Right atrium auricular region (tissue), 2 donors: ENCODE measurements around the gene CLIP1. TPM values are rescaled to one million over a fixed set of nuclear protein-coding genes. Genes with fewer than 3 reads are reported as not detected.

ENCODE experiments used
- DNase-seq: peaks from one replicate; pipeline ENCODE4 v3.0.0-alpha.2; 2019; ENCODE audit warnings: low spot score
- H3K27ac ChIP-seq, 2 donors: fragments of 200-600 bp; sonication (generic); 1 replicate in 1 of 2; 2 replicates in 1 of 2; pipeline ENCODE4 v1.5.1; 2016 to 2019
- H3K27me3 ChIP-seq, 2 donors: fragments of 200-600 bp; sonication (generic); one replicate each; pipeline versions ENCODE4 v1.5.1 to v1.6.0; 2017 to 2019
- H3K36me3 ChIP-seq: fragments of 200-600 bp; sonication (generic); one replicate; pipeline ENCODE4 v1.5.1; 2016
- H3K4me1 ChIP-seq, 2 donors: fragments of 200-600 bp; sonication (generic); one replicate each; pipeline versions ENCODE4 v1.5.1 to v1.6.0; 2017 to 2019
- H3K4me3 ChIP-seq, 2 donors: fragments of 200-600 bp; sonication (generic); 1 replicate in 1 of 2; 2 replicates in 1 of 2; pipeline ENCODE4 v1.5.1; 2017 to 2019; ENCODE audit warnings: mild to moderate bottlenecking in 1 of 2, moderate library complexity in 1 of 2
- H3K9me3 ChIP-seq, 2 donors: fragments of 200-600 bp; sonication (generic); one replicate each; pipeline ENCODE4 v1.5.1; 2019
- CTCF ChIP-seq, 2 donors: fragments of 200-600 bp; sonication (generic); IDR thresholded peaks; one replicate each; pipeline ENCODE4 v1.5.1; 2019; ENCODE audit warnings: antibody characterized with exemption in 2 of 2
- total RNA-seq, 2 donors: library from RNA; depleted of rRNA; stranded (reverse); fragments of >200 nt; gene quantifications; one replicate each; pipeline ENCODE4 v1.1.0, GENCODE V29; 2016

Gene CLIP1
- total RNA-seq, 2 donors from 2014 or later = 91.5 to 153 TPM

GRCh38 chr12:122327494-122328385, 94.7 kb downstream of the CLIP1 start:
- no peaks in the 10 kb centered on the region for H3K27me3 ChIP-seq
- H3K9me3 ChIP-seq = no peaks in the 10 kb centered on the region
- H3K36me3 ChIP-seq = peaks cover 67% of the 10 kb centered on the region
- no peaks in the 10 kb centered on the region for H3K4me1 ChIP-seq
- no peak overlapping the region for H3K27ac ChIP-seq
- no peak for TF ChIP-seq CTCF (IDR thresholded peaks at IDR 0.05)
- no peak for DNase-seq
- no peak overlapping the region for H3K4me3 ChIP-seq

GRCh38 chr12:122327014-122327413, 95.5 kb downstream of the CLIP1 start:
- H3K9me3 ChIP-seq = no peaks in the 10 kb centered on the region
- no peak overlapping the region for H3K27ac ChIP-seq
- no peak for DNase-seq
- TF ChIP-seq CTCF (IDR thresholded peaks at IDR 0.05) = no peak
- no peak overlapping the region for H3K4me3 ChIP-seq
- H3K27me3 ChIP-seq = no peaks in the 10 kb centered on the region
- H3K4me1 ChIP-seq = no peaks in the 10 kb centered on the region
- H3K36me3 ChIP-seq = peaks cover 70% of the 10 kb centered on the region

- DNase-seq = no peak
- no peak for TF ChIP-seq CTCF (IDR thresholded peaks at IDR 0.05)
- Histone ChIP-seq H3K4me1 (no peaks in the 10 kb centered on the region), H3K27me3 (no peaks in the 10 kb centered on the region), H3K4me3 (no peak overlapping the region), H3K36me3 (peaks cover 69% of the 10 kb centered on the region), H3K27ac (no peak overlapping the region), H3K9me3 (no peaks in the 10 kb centered on the region)
Measured at GRCh38 chr12:122326586-122326985, 95.9 kb downstream of the CLIP1 start.

- TF ChIP-seq CTCF (IDR thresholded peaks at IDR 0.05) = no peak
- Histone ChIP-seq H3K9me3 (no peaks in the 10 kb centered on the region), H3K27me3 (no peaks in the 10 kb centered on the region), H3K4me3 (no peak overlapping the region), H3K4me1 (peaks cover 0 to 9% of the 10 kb centered on the region in 2 donors), H3K36me3 (peaks cover 53% of the 10 kb centered on the region), H3K27ac (no peak overlapping the region)
- DNase-seq = no peak
Measured at GRCh38 chr12:122323311-122324019, 99.0 kb downstream of the CLIP1 start.

- no peak overlapping the region for H3K4me3 ChIP-seq
- no peak overlapping the region for H3K27ac ChIP-seq
- no peak for TF ChIP-seq CTCF (IDR thresholded peaks at IDR 0.05)
- peaks cover 45% of the 10 kb centered on the region for H3K36me3 ChIP-seq
- H3K27me3 ChIP-seq = no peaks in the 10 kb centered on the region
- DNase-seq = no peak
- peaks cover 0 to 12% of the 10 kb centered on the region in 2 donors for H3K4me1 ChIP-seq
- no peaks in the 10 kb centered on the region for H3K9me3 ChIP-seq
Measured at GRCh38 chr12:122322501-122322900, 100.0 kb downstream of the CLIP1 start.
